Thoracic aorta (tissue), 2 donors: ENCODE data around the gene PAFAH2. TPM values are rescaled to one million over a fixed set of nuclear protein-coding genes. Genes with fewer than 3 reads are reported as not detected.

Experiments used
- ATAC-seq: fragments of 150-250 bp; one replicate; pipeline ENCODE4 v1.8.0; 2017; ENCODE audit warnings: low read depth; ENCODE audit not compliant: insufficient number of reproducible peaks, low FRiP score
- DNase-seq: peaks from one replicate; pipeline ENCODE4 v3.0.0-alpha.2; 2020; ENCODE audit warnings: low spot score
- H3K27ac ChIP-seq, 2 donors: fragments of 200-600 bp; sonication (generic); 1 replicate in 1 of 2; 2 replicates in 1 of 2; pipeline ENCODE4 v1.5.1; 2016; ENCODE audit warnings: mild to moderate bottlenecking in 2 of 2, moderate library complexity in 2 of 2
- H3K27me3 ChIP-seq: fragments of 200-600 bp; sonication (generic); replicated peaks from 2 replicates; pipeline ENCODE4 v1.6.0; 2016; ENCODE audit warnings: mild to moderate bottlenecking; ENCODE audit not compliant: insufficient read depth
- H3K36me3 ChIP-seq: fragments of 200-600 bp; sonication (generic); one replicate; pipeline ENCODE4 v1.5.1; 2016
- H3K4me1 ChIP-seq, 2 donors: fragments of 200-600 bp; sonication (generic); 1 replicate in 1 of 2; 2 replicates in 1 of 2; pipeline versions ENCODE4 v1.5.1 to v1.6.0; 2016; ENCODE audit warnings: low read depth in 2 of 2, mild to moderate bottlenecking in 1 of 2; ENCODE audit not compliant: control insufficient read depth in 1 of 2
- H3K4me3 ChIP-seq: fragments of 200-600 bp; sonication (generic); 2 replicates; pipeline ENCODE4 v1.5.1; 2016; ENCODE audit warnings: mild to moderate bottlenecking
- H3K9me3 ChIP-seq: fragments of 200-600 bp; sonication (generic); 2 replicates; pipeline ENCODE4 v1.5.1; 2016
- CTCF ChIP-seq: fragments of 200-600 bp; sonication (generic); IDR thresholded peaks from one replicate; pipeline ENCODE4 v1.5.1; 2019; ENCODE audit warnings: antibody characterized with exemption
- total RNA-seq, 2 donors: library from RNA; depleted of rRNA; stranded (reverse); fragments of >200 nt; gene quantifications; one replicate each; pipeline versions ENCODE4 v1.1.0 to v1.2.3, GENCODE V29; 2016

PAFAH2 gene
- total RNA-seq, 2 donors from 2014 or later: 3.6 to 6.9 TPM

DNA sequence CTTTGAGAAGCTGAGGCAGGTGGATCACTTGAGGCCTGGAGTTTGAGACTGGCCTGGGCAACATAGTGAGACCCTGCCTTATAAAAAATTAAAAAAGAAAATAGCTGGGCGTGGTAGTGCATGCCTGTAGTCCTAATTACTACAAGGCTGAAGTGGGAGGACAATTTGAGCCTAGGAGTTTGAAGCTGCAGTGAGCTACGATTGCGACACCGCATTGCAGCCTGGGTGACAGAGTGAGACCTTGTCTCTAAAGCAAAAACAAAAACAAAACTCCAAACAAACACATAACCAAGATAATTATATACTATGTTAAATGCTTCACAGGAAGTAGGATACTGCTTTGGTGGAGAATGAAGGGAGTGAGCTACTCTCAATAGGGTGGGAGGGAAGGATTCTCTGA lies 5.4 kb upstream of the PAFAH2 start:
- DNase-seq (no peak), ATAC-seq (no peak)
- Histone ChIP-seq H3K9me3 (no peaks in the 10 kb centered on the region), H3K4me3 (no peak overlapping the region), H3K27me3 (no peaks in the 10 kb centered on the region), H3K4me1 (peaks cover 0 to 5% of the 10 kb centered on the region in 2 donors), H3K36me3 (no peaks in the 10 kb centered on the region), H3K27ac (no peak overlapping the region)
- no peak for TF ChIP-seq CTCF

DNA sequence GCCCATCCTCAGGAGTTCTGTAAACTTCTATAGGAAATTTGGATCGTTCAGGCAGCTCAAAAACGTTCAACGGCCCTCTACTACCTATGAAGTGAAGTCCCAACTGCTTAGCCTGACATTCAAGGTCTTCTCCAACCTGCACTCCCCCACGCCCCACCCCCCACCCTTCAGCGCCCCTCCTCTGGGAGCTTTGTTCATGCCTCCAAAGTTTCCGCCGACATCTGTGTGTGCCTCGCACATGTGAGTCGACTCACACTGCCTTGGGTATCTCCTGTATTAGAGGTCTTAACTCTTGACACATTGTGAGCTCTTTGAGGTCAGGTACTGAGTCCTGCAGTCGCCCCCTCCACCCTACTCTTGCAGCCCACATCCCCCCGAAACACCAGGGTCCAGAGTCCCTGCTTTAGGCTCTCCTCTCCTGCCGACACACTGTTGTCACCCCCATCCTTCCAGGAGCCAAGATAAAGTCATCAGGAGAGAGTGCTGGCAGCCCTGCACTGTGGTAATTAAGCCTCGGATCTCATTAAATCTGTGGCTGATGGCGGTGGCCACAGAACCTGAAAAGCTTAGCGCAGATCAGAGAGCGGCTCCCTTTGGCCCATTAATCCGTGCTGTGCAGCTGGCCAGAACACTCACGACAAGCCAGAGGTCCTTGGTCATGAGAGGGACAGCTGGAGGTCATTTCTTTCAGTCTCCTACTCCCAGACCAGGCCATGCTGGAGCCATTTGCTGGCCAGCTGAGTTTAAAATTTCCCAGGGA lies 1.4 kb upstream of the PAFAH2 start:
- Histone ChIP-seq H3K27me3 (no peaks in the 10 kb centered on the region), H3K9me3 (no peaks in the 10 kb centered on the region), H3K36me3 (no peaks in the 10 kb centered on the region), H3K4me3 (no peak overlapping the region), H3K27ac (no peak overlapping the region), H3K4me1 (peaks cover 4 to 20% of the 10 kb centered on the region in 2 donors)
- no peak for TF ChIP-seq CTCF
- ATAC-seq: no peak
- no peak for DNase-seq

- Histone ChIP-seq H3K27ac (peak overlapping the region; percentile 59 to 62), H3K9me3 (no peaks in the 10 kb centered on the region), H3K4me1 (peaks cover 4 to 20% of the 10 kb centered on the region in 2 donors), H3K36me3 (no peaks in the 10 kb centered on the region), H3K4me3 (peak overlapping the region; percentile 74), H3K27me3 (no peaks in the 10 kb centered on the region)
- no peak for DNase-seq
- TF ChIP-seq CTCF: no peak
- ATAC-seq: no peak
These were observed 666 bp downstream of the PAFAH2 start for GRCh38 chr1:25996966-25997827.

- H3K36me3 ChIP-seq: no peaks in the 10 kb centered on the region
- no peak overlapping the region for H3K4me3 ChIP-seq
- H3K9me3 ChIP-seq: no peaks in the 10 kb centered on the region
- no peak for ATAC-seq
- H3K27ac ChIP-seq: no peak overlapping the region
- no peak for TF ChIP-seq CTCF
- no peak for DNase-seq
- H3K27me3 ChIP-seq: no peaks in the 10 kb centered on the region
- H3K4me1 ChIP-seq: peaks cover 4 to 20% of the 10 kb centered on the region in 2 donors
These were observed 3.3 kb downstream of the PAFAH2 start for GRCh38 chr1:25994402-25995150.
